NK-92 treated with Interleukin-12 subunit alpha and Interleukin-12 subunit beta, amount 100 ng/mL, for 24 hours (cell line): ENCODE results near the gene POC5.
"Not testable (repeated sequence)": the region's sequence is repeated elsewhere in the genome, so short reads cannot be mapped to it uniquely, and the experiment has no call there.

ENCODE experiments used
- DNase-seq: peaks from one replicate; lab custom pipeline; 2025; lab: John Stamatoyannopoulos, UW

Gene POC5

GRCh38 chr5:75706016-75706415 lies 11.2 kb downstream of the POC5 start:
- DNase-seq: no peak

GRCh38 chr5:75701856-75702255 lies 15.4 kb downstream of the POC5 start:
- no peak for DNase-seq

GRCh38 chr5:75695472-75696351 lies 21.5 kb downstream of the POC5 start:
- not testable (repeated sequence) for DNase-seq

GRCh38 chr5:75694781-75695180 lies 22.5 kb downstream of the POC5 start:
- DNase-seq: no peak

DNA sequence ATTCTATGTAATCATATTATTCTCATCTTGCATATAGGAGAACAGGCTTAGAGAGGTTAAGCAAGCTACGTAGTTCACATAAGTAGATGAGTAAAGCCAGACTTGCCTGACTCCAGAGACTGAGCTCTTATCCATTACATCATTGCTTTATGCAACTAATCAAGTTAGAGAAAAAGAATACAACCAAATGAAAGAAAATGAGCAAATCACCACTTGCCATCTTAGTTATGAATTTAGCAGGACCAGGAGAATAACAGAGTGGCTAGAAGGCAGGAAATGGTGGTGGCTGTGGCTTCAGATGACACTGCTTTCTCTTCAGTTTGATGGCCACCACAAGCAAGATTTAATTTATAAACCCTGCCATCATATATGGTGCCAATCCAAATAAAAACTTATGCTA lies 26.6 kb downstream of the POC5 start:
- DNase-seq: no peak

DNA sequence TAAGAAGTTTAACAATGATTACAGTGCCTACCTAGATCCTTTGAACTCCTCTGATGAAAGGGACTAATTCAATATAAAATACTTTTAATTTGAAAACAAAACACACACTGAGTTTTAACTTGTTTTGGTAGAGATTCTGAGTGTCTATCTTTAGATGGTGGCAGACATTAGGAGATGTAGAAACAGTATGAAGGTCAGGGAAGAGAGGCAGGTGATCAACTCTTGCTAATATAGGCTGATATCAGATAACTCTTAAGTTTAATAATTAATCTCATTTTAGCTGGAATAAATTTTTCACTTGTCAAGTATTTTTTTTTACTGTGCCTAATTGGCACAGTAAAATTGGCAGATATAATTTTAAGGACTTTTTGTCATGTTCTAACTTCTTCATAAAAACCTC lies 30.8 kb downstream of the POC5 start:
- no peak for DNase-seq

DNA sequence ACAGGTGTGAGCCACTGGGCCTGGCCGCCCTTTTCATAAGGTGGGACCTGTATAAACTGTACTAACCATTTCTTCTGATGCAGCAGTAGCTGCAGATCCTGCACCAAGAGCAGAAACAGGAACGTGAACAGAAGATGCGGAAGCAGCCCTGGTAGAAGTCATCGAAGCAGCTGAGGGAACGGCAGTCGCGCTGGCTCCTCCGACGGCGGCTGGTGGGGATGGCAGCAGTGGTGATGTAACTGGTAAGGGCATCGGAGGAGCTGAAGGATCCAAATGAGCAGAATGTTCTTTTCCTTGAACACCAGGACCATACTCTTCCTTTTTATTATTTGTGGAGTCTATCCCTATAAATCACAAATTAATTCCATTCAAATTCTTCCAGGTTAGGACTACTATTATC lies 32.1 kb downstream of the POC5 start:
- DNase-seq: no peak

DNA sequence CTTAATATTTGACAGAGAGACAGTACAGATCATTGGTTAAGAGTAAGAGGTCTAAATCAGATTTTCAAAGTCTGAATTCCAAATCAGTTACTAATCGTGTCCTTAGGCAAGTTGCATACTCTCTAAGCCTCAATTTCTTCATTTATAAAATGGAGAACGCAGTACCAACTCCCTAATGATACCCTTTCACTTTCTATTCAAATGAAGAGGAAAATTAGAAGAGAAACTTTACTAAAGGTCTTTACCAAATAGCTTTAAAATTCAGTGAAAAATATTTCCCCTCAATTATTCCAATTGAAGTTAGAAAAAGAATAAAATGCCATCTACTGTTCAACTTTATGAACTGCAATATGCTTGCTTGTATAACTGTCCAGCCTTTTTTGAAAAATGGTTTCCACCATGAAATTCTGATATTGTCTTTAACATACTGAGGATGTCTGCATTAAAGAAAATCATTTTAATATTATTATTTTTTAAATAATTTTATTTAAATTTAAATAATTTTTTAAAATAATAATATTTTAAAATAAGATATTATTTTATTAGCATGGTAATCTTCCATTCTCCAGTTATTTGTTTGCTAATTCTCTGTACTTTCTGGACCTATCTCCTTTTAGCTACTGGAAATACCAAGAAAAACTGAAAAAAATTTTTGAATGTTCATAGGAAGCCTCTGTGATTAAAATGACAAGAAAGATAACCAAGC lies 36.0 kb downstream of the POC5 start:
- DNase-seq: no peak

DNA sequence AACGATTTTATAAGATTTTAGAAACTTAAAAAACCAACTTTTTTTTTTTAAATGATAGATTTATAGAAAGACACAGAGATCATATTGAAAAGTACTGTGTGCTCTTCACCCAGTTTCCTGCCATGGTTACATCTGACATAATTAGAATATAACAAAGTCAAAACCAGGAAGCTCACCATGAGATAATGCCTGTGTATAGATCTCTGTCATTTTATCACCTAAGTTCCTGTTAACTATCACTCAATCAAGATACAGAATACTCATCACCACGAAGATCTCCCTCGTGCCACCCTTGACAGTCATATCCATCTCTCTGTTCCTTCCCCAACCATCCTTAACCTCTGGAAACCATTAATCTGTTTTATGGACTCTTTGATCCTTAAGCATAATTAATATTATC lies 39.1 kb downstream of the POC5 start:
- no peak for DNase-seq

GRCh38 chr5:75677607-75678006 lies 39.6 kb downstream of the POC5 start:
- DNase-seq: no peak

DNA sequence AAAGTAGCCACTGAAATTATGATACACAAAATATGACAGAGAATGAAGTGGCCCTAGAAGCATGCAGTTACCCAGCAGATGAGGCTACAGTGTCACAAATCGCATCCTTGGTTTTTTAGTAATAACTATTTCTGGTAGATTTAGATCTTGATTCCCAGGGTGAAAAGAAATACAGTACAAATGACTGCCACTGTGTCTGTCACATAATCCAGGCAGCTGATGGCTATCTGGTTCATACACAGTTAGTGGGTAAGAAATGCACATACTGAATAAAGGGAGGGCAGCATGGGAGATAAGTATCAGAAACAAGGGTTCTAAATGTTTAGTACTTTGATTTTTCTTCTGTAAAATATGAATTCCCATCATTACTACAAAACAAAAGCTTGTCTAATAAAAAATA lies 41.5 kb downstream of the POC5 start:
- no peak for DNase-seq

GRCh38 chr5:75672616-75673015 lies 44.6 kb downstream of the POC5 start:
- no peak for DNase-seq

DNA sequence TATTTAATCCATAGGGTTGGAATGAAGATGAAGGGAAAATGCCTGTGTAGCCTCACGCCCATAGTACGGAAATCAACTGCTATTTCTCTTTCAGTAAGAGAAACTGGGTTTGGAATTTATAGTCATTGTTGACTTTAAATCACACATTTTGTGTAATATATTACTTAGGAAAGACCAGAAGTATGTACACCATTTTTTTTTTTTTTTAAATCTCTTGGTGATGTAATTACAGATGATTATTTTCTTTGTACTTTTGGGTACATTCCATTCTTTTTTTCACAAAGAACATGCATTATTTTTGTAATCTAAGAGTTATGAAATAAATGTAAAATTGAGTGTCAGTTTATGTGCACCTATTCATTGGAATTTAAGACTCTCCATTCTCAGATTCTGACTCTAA lies 45.7 kb downstream of the POC5 start:
- no peak for DNase-seq

GRCh38 chr5:75670577-75670976 lies 46.7 kb downstream of the POC5 start:
- no peak for DNase-seq

DNA sequence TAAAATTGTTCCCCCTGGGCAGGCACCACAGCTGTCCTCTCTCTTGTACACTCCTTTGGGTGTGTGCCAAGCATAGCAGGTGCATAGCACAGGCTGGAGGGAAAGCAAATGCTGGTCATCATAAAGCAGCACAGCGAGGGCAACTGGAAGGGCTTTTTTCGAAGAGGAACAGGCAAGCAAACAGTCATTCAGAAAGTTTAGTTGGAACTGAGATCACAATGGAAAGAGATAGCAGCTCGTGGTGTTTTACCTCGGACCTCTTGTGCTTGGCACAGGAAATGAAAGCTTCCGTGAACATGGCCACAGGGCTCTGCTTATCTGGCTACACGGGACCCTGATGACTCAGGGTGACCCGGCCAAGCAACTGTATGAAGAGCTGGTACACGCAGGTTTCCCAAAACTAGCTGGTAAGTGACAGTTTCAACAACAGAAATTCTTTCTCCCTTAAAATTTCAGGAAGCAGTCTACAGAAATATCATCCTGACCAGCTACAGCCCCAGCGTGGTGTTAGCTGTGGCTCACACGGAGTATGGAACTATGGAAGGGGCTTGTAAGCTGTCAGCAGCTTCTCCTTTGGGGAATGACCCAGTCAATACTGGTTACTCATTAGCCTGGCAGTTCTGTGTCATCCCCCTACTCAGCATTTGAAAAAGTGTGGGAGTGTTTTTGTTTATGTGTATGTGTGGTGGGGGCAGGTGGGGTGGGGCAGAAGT lies 48.1 kb downstream of the POC5 start:
- peak; percentile 50 for DNase-seq

DNA sequence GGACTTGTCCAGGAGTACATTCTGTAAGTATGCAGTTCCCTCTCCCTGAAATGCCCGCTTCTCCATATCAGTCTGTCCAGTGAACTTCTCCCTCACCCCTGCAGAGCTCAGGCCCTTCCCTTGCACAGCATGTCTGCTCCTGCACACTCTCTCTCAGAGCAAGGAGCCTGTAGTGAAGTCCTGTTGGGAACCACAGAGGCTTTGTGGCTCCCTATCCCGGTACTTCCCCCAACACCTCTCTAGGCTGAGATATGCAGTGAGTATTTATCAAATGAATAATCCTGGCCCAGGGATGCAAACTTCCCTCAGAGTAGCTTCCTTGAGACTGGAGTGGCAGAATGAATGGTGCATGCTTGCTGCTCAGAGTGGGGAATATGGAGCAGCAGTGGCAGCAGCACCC lies 48.8 kb downstream of the POC5 start:
- DNase-seq: no peak

DNA sequence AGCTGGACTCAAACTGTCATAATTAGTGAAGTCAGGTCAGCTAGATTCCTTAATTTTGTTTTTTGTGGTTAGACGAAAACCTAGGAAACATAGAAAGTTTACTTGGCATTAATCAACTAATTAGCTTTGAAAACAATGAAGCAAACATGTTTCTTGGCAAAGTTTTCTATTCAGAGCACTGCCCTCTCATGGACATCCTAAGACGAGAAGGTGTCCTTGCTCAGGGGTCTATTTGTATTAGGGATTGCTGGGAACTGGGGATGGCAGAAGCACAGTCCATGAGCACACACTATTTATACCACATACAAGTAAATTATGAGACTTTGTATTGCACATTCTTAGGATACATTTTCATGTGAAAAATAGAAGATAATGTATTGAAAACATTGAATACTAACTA lies 49.7 kb downstream of the POC5 start:
- no peak for DNase-seq

- DNase-seq: no peak
Measured at GRCh38 chr5:75666801-75667200, 50.4 kb downstream of the POC5 start.

- no peak for DNase-seq
Measured at GRCh38 chr5:75664979-75665378, 52.3 kb downstream of the POC5 start.

GRCh38 chr5:75663579-75664284 lies 53.5 kb downstream of the POC5 start:
- no peak for DNase-seq

GRCh38 chr5:75662061-75662460 lies 55.2 kb downstream of the POC5 start:
- no peak for DNase-seq
